Panc1 (cell line): ENCODE measurements around the gene GNB1. TPM values are rescaled to one million over a fixed set of nuclear protein-coding genes. Genes with fewer than 3 reads are reported as not detected.
A peak's percentile ranks its signal among the peaks of the same experiment; 100 is the strongest.

Experiments
- ATAC-seq: fragments of 200-7000 bp; cut with Tn5 transposase; 2 replicates; pipeline ENCODE4 v1.9.1; 2020; ENCODE audit warnings: mild to moderate bottlenecking, moderate library complexity
- BruUV-seq: library from RNA; stranded (reverse); fragments of 400-500 nt; replicated peaks from 2 replicates; lab custom pipeline; 2021; lab: Mats Ljungman, UMichigan
- CTCF ChIA-PET: fragments of 300-600 bp; sonication (Branson Sonifier 250); formaldehyde crosslinking; loops from one replicate; lab custom pipeline; 2022; ENCODE audit warnings: antibody characterized with exemption; lab: Charles Lee
- POLR2A ChIA-PET: fragments of 300-600 bp; sonication (Branson Sonifier 250); formaldehyde crosslinking; loops from one replicate; lab custom pipeline; 2022; ENCODE audit warnings: antibody characterized with exemption; lab: Charles Lee
- DNase-seq: peaks from one replicate; pipeline ENCODE4 v3.0.0-alpha.2; 2010; ENCODE audit warnings: low read depth, low spot score
- H3K27ac ChIP-seq: 2 replicates; pipeline ENCODE4 v1.5.1; 2011; ENCODE audit warnings: mild to moderate bottlenecking, low read length, inconsistent platforms
- H3K27me3 ChIP-seq: fragments of 200-500 bp; sonication (Bioruptor generic); 2 replicates; pipeline ENCODE4 v1.6.0; 2014; ENCODE audit warnings: low read length, inconsistent platforms; ENCODE audit not compliant: control insufficient read depth, insufficient read depth
- H3K36me3 ChIP-seq: fragments of 200-500 bp; sonication (Bioruptor generic); 2 replicates; pipeline ENCODE4 v1.5.1; 2014; ENCODE audit warnings: inconsistent platforms, mild to moderate bottlenecking, low read length, moderate library complexity; ENCODE audit not compliant: control insufficient read depth, insufficient read depth
- H3K4me1 ChIP-seq: 2 replicates; pipeline ENCODE4 v1.5.1; 2011; ENCODE audit warnings: inconsistent platforms, mild to moderate bottlenecking, low read length, moderate library complexity; ENCODE audit not compliant: control insufficient read depth, insufficient read depth
- H3K4me3 ChIP-seq, 2 experiments: 2 replicates each; pipeline ENCODE4 v1.5.1; 2011 to 2012; ENCODE audit warnings: low read depth in 2 of 2, low read length in 2 of 2, mild to moderate bottlenecking in 2 of 2, inconsistent platforms in 1 of 2, moderate library complexity in 1 of 2
- H3K9me3 ChIP-seq: fragments of 200-500 bp; sonication (Bioruptor generic); 2 replicates; pipeline ENCODE4 v1.5.1; 2014; ENCODE audit warnings: low read depth, mild to moderate bottlenecking, inconsistent platforms, low read length, moderate library complexity; ENCODE audit not compliant: control insufficient read depth, insufficient read depth
- CTCF ChIP-seq: fragments of 450-650 bp; IDR thresholded peaks from 2 replicates; pipeline ENCODE4 v1.5.1; 2017; ENCODE audit warnings: mild to moderate bottlenecking
- POLR2AphosphoS5 ChIP-seq: IDR thresholded peaks from 2 replicates; pipeline ENCODE4 v1.6.1; 2012; ENCODE audit warnings: mild to moderate bottlenecking, low read depth, low read length, moderate library complexity
- SIN3A ChIP-seq: IDR thresholded peaks from 2 replicates; pipeline ENCODE4 v1.6.1; 2012; ENCODE audit warnings: low read depth, mild to moderate bottlenecking, low read length, moderate library complexity, borderline replicate concordance; ENCODE audit not compliant: insufficient read depth
- TCF7L2 ChIP-seq: IDR thresholded peaks from 2 replicates; pipeline ENCODE4 v1.6.1; 2011; ENCODE audit warnings: mild to moderate bottlenecking, low read depth, low read length, inconsistent platforms
- in situ Hi-C: cut with HindIII; loops from 2 replicates; pipeline ENCODE4 v1.10.0; 2016; ENCODE audit warnings: low sequenced_read_pairs, low pct_unique_long_range_greater_than_20kb
- intact Hi-C: fragments of 100-400 bp; cut with micrococcal nuclease; formaldehyde crosslinking; loops from one replicate; pipeline ENCODE4 v1.10.0; 2022; ENCODE audit not compliant: unreplicated experiment
- total RNA-seq: library from RNA; stranded (reverse); gene quantifications from one replicate; pipeline ENCODE4 v1.2.1, GENCODE V29; 2021; ENCODE audit not compliant: unreplicated experiment
- TF ChIP-seq, protein P1 (sequence below), 2 experiments: IDR thresholded peaks; 2 replicates each; pipeline ENCODE4 v1.6.1; 2011 to 2012; ENCODE audit warnings: low read depth in 2 of 2, control low read depth in 1 of 2, low read length in 1 of 2, mild to moderate bottlenecking in 1 of 2, moderate library complexity in 1 of 2; ENCODE audit not compliant: insufficient read depth in 1 of 2

Gene GNB1
- total RNA-seq, 1 experiment from 2014 or later, result 499 TPM

- no TSS peak for BruUV-seq
- Histone ChIP-seq H3K27ac (peak overlapping the region; percentile 17; the same call in 1 of the 2 replicates), H3K27me3 (no peaks in the 10 kb centered on the region), H3K4me3 (no peak overlapping the region), H3K4me1 (peaks cover 29% of the 10 kb centered on the region), H3K36me3 (peaks cover 2% of the 10 kb centered on the region; the same call in 1 of the 2 replicates), H3K9me3 (no peaks in the 10 kb centered on the region)
- ATAC-seq (no peak), DNase-seq (no peak)
- ChIA-PET CTCF (no interaction called here), POLR2A (interaction anchor here (0.8 kb wide), 1 partner anchor 14 kb away, joined by 10 read pairs; no protein-coding TSS in a partner anchor)
- in situ Hi-C loops (no loop called here), intact Hi-C loops (no loop called here)
- TF ChIP-seq CTCF, result no peak
- TF ChIP-seq POLR2AphosphoS5, result no peak
- TF ChIP-seq, protein P1, sequence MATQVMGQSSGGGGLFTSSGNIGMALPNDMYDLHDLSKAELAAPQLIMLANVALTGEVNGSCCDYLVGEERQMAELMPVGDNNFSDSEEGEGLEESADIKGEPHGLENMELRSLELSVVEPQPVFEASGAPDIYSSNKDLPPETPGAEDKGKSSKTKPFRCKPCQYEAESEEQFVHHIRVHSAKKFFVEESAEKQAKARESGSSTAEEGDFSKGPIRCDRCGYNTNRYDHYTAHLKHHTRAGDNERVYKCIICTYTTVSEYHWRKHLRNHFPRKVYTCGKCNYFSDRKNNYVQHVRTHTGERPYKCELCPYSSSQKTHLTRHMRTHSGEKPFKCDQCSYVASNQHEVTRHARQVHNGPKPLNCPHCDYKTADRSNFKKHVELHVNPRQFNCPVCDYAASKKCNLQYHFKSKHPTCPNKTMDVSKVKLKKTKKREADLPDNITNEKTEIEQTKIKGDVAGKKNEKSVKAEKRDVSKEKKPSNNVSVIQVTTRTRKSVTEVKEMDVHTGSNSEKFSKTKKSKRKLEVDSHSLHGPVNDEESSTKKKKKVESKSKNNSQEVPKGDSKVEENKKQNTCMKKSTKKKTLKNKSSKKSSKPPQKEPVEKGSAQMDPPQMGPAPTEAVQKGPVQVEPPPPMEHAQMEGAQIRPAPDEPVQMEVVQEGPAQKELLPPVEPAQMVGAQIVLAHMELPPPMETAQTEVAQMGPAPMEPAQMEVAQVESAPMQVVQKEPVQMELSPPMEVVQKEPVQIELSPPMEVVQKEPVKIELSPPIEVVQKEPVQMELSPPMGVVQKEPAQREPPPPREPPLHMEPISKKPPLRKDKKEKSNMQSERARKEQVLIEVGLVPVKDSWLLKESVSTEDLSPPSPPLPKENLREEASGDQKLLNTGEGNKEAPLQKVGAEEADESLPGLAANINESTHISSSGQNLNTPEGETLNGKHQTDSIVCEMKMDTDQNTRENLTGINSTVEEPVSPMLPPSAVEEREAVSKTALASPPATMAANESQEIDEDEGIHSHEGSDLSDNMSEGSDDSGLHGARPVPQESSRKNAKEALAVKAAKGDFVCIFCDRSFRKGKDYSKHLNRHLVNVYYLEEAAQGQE (IDR thresholded peaks at IDR 0.05; ENCODE audit: insufficient read depth in 1 of 2, low read depth in 2 of 2, low read length in 1 of 2), result no peak
- no peak for TF ChIP-seq SIN3A
- TF ChIP-seq TCF7L2, result no peak
Measured at GRCh38 chr1:1894354-1895059, 3.6 kb upstream of the GNB1 start.

DNA sequence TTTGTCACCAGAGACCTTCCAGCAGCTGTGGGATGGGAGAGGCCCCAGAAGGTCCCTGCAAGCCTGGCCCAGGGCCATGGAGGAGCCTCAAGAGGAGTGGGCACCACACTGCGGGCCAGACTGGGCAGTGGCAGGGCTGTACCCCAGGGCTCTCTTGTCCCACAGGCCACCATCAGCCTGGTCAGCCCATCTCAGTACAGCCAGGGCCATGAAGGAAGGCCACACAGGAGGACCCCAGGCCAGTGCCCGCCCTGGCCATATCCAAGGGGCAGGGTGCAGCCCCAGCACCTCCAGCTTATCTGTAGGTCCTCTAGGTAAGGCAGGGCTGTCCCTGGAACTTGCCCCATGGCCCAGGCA lies 3.1 kb upstream of the GNB1 start:
- no peaks in the 10 kb centered on the region for H3K9me3 ChIP-seq
- ChIA-PET POLR2A (no interaction called here), CTCF (no interaction called here)
- H3K4me3 ChIP-seq, result no peak overlapping the region
- no peaks in the 10 kb centered on the region for H3K27me3 ChIP-seq
- ATAC-seq, result no peak
- H3K36me3 ChIP-seq, result peaks cover 3% of the 10 kb centered on the region; the same call in 1 of the 2 replicates
- no TSS peak for BruUV-seq
- H3K4me1 ChIP-seq, result peaks cover 31% of the 10 kb centered on the region
- intact Hi-C loops (no loop called here), in situ Hi-C loops (no loop called here)
- no peak for DNase-seq
- TF ChIP-seq, protein P1 (IDR thresholded peaks at IDR 0.05; ENCODE audit: insufficient read depth in 1 of 2, low read depth in 2 of 2, low read length in 1 of 2), result no peak
- TF ChIP-seq CTCF (no peak), SIN3A (no peak), TCF7L2 (no peak), POLR2AphosphoS5 (no peak)
- H3K27ac ChIP-seq, result no peak overlapping the region; the same call in 1 of the 2 replicates
